ENCODE data around the gene RPS6KA4.
"Not testable (repeated sequence)": the region's sequence is repeated elsewhere in the genome, so short reads cannot be mapped to it uniquely, and the experiment has no call there.

RPS6KA4 gene

GRCh38 chr11:64391839-64392238, 32.9 kb downstream of the RPS6KA4 start:
- no peak for DNase-seq

GRCh38 chr11:64395545-64396078, 36.6 kb downstream of the RPS6KA4 start:
- no peak for DNase-seq

GRCh38 chr11:64396079-64396591, 37.2 kb downstream of the RPS6KA4 start:
- no peak for DNase-seq

GRCh38 chr11:64400102-64400501, 41.1 kb downstream of the RPS6KA4 start:
- no peak for DNase-seq

DNA sequence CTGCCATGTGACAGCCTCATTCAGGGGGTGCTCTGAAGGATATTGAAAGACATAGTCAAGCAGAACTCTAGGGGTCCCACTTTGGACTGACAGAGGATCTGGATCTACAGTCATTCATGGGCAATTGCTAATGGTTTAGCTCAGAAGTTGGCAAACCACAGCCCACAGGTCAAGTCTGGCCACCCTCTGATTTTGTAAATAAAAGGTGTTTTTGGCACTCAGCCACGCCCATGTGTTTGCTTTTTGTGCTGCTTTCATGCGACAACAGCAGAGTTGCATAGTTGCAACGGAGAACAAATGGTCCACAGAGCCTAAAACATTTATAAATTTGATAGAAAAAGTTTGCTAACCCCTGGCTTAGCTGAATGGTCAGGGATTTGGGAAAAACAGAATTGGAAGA, 41.7 kb downstream of the RPS6KA4 start:
- DNase-seq = peak; percentile 56

- DNase-seq = no peak
These were observed 42.8 kb downstream of the RPS6KA4 start for GRCh38 chr11:64401775-64402174.

- DNase-seq = no peak
These were observed 44.1 kb downstream of the RPS6KA4 start for GRCh38 chr11:64403106-64403505.

GRCh38 chr11:64406221-64406946, 47.4 kb downstream of the RPS6KA4 start:
- no peak for DNase-seq

DNA sequence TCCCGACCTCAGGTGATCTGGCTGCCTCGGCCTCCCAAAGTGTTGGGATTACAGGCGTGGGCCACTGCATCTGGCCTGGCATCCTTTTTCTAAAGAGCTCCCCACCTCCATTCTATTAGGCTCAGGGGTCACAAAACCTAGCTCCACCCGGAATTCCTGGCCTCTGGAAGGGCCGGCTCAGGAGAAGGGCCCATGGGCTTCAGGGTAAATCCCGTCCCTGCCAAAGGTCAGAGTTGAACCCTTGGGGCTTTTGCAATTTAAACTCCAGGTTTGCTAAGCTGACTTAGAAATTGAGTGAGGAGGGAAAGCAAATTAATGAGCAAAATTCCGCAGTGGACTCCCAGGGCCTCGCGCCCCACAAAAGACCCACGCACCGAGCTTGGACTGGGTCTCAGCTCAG, 48.3 kb downstream of the RPS6KA4 start:
- no peak for DNase-seq

DNA sequence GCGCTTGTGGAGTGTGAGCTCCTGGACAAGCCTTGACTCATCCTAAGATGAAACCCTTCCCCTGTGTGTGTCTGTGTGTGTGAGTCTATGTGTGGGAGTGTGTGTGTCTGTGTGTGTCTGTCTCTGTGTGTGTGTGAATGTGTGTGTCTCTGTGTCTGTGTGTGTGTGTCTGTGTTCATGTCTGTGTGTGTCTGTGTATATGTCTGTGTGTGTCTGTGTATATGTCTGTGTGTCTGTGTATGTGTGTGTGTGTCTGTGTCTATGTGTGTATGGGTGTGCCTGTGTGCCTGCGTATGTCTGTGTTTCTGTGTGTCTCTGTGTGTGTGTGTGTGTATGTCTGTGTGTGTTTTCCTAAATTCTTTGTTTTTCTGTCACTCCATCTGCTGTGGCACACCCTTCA, 48.7 kb downstream of the RPS6KA4 start:
- DNase-seq = no peak

- no peak for DNase-seq
These were observed 50.3 kb downstream of the RPS6KA4 start for GRCh38 chr11:64409278-64409677.

DNA sequence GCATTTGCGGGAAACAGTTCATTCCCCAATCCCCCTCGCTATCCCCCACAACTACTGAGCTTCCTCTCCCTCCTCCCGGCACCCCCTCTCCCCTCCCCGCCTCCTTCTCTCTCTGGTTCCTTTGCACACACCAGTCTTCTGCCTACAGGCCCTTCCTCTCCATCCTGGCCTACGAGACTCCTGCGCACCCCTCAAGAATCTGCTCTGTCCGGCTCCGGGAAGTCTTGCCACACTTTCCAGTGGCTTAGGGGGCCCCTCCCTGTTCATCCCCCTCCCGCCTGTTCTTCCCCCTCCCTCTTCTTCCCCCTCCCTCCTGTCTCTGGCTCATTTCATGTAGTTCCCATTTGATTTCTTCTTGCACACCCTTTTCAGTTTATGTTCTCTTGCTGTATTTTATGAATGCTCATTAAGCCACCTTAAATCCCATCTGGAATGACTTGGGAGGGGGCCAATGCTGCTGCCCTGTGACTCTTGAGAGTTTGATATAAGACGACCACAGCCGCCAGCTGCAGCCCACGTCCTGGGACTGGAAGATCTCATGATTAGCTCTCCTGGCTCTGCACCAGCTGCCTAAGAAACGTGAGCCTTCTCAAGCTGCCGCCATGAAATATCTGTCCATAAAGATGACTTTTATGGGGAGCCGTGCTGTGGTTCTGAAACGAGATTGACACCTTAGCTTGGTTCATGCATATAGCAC, 50.9 kb downstream of the RPS6KA4 start:
- DNase-seq = peak; percentile 39

DNA sequence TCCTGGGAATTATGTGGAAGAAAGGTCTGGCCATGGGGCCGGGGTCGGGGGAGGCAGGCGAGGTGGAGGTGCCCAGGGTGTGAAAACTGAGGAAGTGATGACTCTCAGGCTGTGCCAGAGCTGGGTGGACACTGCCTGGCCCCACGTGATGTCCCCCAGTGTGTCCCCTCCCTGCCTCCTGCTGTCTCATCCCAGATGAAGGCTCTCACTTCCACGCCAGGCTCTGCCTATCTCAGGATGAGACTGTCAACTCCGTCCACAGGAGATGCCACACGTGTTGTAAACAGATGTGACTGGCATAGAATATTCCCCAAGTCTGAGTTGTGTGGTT, 51.4 kb downstream of the RPS6KA4 start:
- no peak for DNase-seq

DNA sequence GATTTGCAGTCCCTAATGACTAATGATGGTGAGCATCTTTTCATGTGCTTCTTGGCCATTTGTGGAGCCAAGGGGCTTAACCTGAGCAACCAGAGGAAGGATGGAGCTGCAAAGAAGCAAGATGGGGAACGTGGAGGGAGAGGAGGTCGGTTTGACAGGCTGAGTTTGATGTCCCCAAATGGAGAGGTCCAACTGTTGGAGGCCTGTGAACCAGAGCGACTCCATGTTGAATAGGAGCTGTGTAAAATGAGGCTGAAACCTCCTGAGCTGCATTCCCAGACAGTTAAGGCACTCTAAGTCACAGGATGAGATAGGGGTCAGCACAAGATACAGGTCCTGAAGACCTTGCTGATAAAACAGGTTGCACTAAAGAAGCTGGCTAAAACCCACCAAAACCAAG, 54.5 kb downstream of the RPS6KA4 start:
- DNase-seq = no peak

DNA sequence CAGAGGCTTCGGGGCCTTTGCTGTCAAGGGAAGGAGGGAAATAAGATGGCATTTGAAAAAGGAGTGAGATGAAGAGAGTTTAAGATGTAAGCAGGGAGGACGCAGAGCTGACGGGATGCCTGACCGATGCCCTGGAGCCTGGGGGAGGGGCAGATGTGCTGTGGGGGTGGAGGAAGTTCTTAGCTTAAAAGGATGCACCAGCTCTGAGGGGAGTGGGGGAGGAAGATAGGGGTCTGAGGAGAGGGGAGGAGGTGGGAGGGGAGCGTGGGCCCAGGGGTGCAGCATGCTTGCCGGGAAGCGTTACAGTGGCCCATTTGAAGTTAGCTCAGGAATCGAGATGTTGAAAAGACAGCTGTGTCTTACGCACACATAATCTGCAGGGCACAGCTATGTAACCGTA, 56.3 kb downstream of the RPS6KA4 start:
- no peak for DNase-seq

- no peak for DNase-seq
These were observed 57.2 kb downstream of the RPS6KA4 start for GRCh38 chr11:64415996-64416728.

DNA sequence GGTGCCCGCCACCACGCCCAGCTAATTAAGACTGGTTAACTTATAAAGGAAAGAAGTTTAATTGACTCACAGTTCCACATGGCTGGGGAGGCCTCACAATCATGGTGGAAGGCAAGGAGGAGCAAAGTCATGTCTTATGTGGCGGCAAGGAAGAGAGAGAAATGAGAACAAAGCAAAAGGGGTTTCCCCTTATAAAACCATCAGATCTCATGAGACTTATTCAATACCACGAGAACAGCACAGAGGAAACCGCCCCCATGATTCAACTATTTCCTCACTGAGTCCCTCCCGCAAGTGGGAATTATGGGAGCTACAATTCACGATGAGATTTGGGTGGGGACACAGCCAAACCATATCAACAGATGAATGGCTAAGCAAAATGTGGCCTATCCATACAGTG, 59.3 kb downstream of the RPS6KA4 start:
- DNase-seq = not testable (repeated sequence)

GRCh38 chr11:64419257-64419790, 60.4 kb downstream of the RPS6KA4 start:
- DNase-seq = no peak

- peak; percentile 51 for DNase-seq
These were observed 61.0 kb downstream of the RPS6KA4 start for GRCh38 chr11:64419818-64420485.
